ENCODE data around the gene LAMA2. TPM values are rescaled to one million over a fixed set of nuclear protein-coding genes. Genes with fewer than 3 reads are reported as not detected.

Gene LAMA2
- total RNA-seq, 2 experiments from 2014 or later = 0.69 to 1.5 TPM

DNA sequence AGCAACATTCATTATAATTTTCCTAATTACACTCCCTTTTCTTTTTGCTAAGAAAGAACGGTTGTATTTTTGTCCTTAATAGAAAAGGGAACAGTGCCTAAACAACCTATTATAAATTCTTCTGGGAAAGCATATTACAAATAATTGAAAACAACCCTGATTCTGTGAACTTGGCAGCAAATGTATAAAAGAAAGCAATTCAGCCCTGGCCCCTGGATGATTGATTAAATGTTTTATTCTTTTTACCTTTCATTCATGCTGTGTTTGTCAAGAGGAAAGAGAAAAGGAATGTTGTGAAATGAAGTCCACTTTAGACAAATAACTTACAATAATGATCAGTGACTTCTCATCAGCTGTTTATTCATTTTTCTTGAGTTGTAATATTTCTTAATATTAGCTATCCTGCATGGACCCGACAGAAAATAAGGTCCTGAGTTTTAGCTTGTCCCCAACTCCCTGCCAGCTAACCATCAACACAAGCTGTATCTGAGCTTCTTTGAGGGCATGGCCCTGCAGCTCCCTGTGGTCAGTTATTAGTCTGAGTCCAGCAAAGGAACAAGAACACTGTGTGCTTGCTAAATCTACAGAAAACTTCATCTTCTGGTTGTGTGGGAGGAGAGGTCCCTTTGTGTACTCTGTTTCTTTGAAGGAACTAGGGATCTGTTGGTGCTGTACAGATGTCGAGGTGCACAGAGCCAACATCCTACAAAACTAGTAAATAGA lies 248.2 kb downstream of the LAMA2 start:
- POLR2A ChIA-PET = no interaction called here
- no peak for DNase-seq
- H3K27me3 Mint-ChIP-seq = peaks cover 4% of the 10 kb centered on the region
- H3K4me1 Mint-ChIP-seq (ENCODE audit: low read depth) = no peaks in the 10 kb centered on the region
- H3K36me3 Mint-ChIP-seq (ENCODE audit: low read depth) = no peaks in the 10 kb centered on the region
- no peak for ATAC-seq
- no peak overlapping the region for H3K4me3 Mint-ChIP-seq
- TF ChIP-seq, protein P1, sequence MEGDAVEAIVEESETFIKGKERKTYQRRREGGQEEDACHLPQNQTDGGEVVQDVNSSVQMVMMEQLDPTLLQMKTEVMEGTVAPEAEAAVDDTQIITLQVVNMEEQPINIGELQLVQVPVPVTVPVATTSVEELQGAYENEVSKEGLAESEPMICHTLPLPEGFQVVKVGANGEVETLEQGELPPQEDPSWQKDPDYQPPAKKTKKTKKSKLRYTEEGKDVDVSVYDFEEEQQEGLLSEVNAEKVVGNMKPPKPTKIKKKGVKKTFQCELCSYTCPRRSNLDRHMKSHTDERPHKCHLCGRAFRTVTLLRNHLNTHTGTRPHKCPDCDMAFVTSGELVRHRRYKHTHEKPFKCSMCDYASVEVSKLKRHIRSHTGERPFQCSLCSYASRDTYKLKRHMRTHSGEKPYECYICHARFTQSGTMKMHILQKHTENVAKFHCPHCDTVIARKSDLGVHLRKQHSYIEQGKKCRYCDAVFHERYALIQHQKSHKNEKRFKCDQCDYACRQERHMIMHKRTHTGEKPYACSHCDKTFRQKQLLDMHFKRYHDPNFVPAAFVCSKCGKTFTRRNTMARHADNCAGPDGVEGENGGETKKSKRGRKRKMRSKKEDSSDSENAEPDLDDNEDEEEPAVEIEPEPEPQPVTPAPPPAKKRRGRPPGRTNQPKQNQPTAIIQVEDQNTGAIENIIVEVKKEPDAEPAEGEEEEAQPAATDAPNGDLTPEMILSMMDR (IDR thresholded peaks at IDR 0.05) = no peak
- CTCF ChIA-PET = no interaction called here
- H3K27ac Mint-ChIP-seq = no peak overlapping the region
- intact Hi-C loops (cut with micrococcal nuclease) = no loop called here
- no peaks in the 10 kb centered on the region for H3K9me3 Mint-ChIP-seq

DNA sequence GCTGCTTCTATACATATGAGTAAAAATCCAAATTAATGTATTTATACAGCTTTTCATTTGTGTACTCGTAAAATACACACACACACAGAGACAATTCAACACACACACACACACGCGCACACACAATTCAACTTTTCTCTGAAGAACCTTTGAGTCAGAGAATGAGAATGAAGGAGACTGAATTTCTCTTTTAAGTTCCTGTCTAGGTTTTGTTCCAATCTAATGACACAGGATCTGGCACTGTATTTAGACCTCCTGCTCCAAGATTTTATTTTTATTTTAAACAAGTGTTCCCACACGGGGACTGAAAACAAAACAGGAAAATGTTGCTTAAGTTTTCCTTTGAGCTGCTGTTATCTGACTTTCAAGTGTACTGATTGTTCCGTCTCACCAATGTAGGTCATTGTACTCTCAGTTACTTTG lies 250.8 kb downstream of the LAMA2 start:
- CTCF ChIA-PET = no interaction called here
- Mint-ChIP-seq H3K4me3 (no peak overlapping the region), H3K9me3 (no peaks in the 10 kb centered on the region), H3K27ac (no peak overlapping the region), H3K4me1 (ENCODE audit: low read depth) (no peaks in the 10 kb centered on the region), H3K36me3 (ENCODE audit: low read depth) (no peaks in the 10 kb centered on the region), H3K27me3 (peaks cover 4% of the 10 kb centered on the region)
- TF ChIP-seq, protein P1 (IDR thresholded peaks at IDR 0.05) = no peak
- no peak for DNase-seq
- intact Hi-C loops (cut with micrococcal nuclease) = no loop called here
- no peak for ATAC-seq
- POLR2A ChIA-PET = no interaction called here

DNA sequence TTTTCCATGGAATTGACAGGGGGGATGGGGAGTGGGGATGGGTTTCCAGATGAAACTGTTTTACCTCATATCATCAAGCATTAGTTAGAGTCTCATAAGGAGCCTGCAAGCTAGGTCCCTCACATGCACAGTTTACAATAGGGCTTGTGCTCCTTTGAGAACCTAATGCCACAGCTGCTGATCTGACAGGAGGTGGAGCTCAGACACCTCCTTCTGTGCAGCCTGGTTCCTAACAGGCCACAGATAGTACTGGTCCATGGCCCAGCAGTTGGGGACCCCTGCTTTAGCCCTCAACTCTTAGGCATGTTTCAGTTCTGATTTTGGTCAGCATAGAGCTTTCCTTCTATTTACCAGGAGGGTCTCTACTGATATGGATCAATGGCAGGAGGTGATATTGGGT lies 251.6 kb downstream of the LAMA2 start:
- ChIA-PET POLR2A (no interaction called here), CTCF (no interaction called here)
- Mint-ChIP-seq H3K36me3 (ENCODE audit: low read depth) (no peaks in the 10 kb centered on the region), H3K9me3 (no peaks in the 10 kb centered on the region), H3K27ac (no peak overlapping the region), H3K27me3 (peaks cover 4% of the 10 kb centered on the region), H3K4me1 (ENCODE audit: low read depth) (no peaks in the 10 kb centered on the region), H3K4me3 (no peak overlapping the region)
- TF ChIP-seq, protein P1 (IDR thresholded peaks at IDR 0.05) = no peak
- ATAC-seq (no peak), DNase-seq (no peak)
- intact Hi-C loops (cut with micrococcal nuclease) = no loop called here

DNA sequence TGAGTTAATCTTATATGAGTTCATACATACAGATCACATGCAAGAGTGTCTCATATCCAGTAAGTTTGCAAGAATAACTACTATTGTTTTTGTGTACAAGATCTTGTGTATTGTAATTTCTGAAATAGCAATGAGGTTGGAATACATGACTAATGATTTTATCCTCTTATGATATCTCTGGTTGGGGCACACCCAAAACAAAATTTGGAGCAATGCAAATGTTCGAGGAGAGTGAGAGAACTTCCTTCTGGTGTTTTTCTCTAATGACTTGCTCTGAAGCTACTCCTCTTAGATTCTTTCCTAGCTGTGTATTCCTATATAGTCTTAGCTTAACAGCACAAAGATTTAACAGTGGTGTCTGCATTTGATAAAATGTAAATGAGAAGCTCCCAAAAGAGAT lies 252.5 kb downstream of the LAMA2 start:
- Mint-ChIP-seq H3K4me3 (no peak overlapping the region), H3K4me1 (ENCODE audit: low read depth) (no peaks in the 10 kb centered on the region), H3K36me3 (ENCODE audit: low read depth) (no peaks in the 10 kb centered on the region), H3K27ac (no peak overlapping the region), H3K9me3 (no peaks in the 10 kb centered on the region), H3K27me3 (peaks cover 4% of the 10 kb centered on the region)
- DNase-seq (no peak), ATAC-seq (no peak)
- TF ChIP-seq, protein P1 (IDR thresholded peaks at IDR 0.05) = no peak
- ChIA-PET POLR2A (no interaction called here), CTCF (no interaction called here)
- intact Hi-C loops (cut with micrococcal nuclease) = no loop called here

DNA sequence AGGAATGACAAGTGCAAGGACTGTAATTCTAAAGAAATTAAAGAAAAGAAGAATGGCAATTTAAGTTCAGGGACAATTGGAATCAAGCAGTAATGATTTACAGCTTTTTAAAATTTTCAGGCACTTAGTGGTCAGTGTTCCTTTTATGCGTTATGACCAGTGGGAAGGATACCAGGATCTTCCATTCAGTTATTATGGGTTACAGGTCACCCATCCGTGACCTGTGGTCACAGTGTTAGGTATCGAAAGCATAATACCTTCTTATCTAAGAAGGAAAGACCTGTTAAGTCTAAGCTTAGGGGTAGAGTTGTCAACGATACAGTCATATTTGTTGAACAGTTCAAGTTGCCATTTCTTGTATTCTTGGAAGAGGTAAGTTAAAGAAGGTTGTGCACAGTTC lies 253.8 kb downstream of the LAMA2 start:
- Mint-ChIP-seq H3K9me3 (no peaks in the 10 kb centered on the region), H3K4me3 (no peak overlapping the region), H3K4me1 (ENCODE audit: low read depth) (no peaks in the 10 kb centered on the region), H3K27ac (no peak overlapping the region), H3K36me3 (ENCODE audit: low read depth) (no peaks in the 10 kb centered on the region), H3K27me3 (peaks cover 4% of the 10 kb centered on the region)
- ATAC-seq (no peak), DNase-seq (no peak)
- TF ChIP-seq, protein P1 (IDR thresholded peaks at IDR 0.05) = no peak
- POLR2A ChIA-PET = no interaction called here
- intact Hi-C loops (cut with micrococcal nuclease) = no loop called here
- CTCF ChIA-PET = no interaction called here

Data from activated CD8-positive, alpha-beta T cell treated with anti-CD3 and anti-CD28 coated beads for 36 hours (primary cell).